UCSD-AML1 (cell line): Measurements from ENCODE around the gene HAL.

Experiments
- DNase-seq: peaks from one replicate; lab custom pipeline; 2025; ENCODE audit not compliant: unreplicated experiment; lab: John Stamatoyannopoulos, UW

Gene HAL

DNA sequence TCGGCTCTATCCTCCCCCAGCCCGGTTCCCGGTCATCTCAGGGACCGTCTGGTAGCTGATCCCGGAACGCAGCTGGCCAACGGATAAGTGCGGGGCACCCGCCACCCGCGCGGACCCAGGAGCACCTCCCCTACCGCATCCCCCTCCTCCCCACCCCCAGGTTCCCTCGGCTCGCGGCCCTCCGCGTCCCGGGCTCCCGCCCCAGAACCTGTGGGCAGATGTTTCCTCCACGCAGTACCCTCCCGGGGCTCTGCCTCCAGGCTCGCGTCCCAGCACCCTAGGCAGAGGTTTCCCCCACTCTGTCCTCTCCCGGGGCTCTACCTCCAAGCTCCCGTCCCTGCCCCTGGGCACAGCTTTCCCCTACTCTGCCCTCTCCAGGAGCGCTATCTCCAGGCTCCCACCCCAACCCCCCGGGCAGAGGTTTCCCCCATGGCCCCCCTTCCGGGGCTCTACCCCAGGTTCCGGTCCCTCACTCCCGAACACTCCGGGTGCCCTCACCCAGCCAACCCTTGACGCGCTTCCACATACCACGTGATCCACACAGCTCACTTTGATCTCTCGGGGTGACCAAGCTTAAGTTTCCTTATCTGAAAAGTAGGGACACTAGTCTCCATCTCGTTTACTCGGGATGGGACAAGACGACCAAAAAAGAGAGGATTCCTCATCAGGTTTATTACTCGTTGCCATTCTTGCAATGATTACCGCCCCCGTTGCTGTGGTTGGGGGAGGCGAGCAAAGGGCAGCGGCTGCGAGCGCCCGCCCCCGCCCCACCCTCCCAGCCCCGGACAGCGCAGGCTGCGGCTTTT is 53.4 kb downstream of the HAL start, which contains the start of gene CCDC38:
CCDC38 (minus strand) TSS at position 91 of the 806 bp plus-strand sequence. CDS start 6,105 bp downstream, outside the sequence.
- DNase-seq, result peak; percentile 38

DNA sequence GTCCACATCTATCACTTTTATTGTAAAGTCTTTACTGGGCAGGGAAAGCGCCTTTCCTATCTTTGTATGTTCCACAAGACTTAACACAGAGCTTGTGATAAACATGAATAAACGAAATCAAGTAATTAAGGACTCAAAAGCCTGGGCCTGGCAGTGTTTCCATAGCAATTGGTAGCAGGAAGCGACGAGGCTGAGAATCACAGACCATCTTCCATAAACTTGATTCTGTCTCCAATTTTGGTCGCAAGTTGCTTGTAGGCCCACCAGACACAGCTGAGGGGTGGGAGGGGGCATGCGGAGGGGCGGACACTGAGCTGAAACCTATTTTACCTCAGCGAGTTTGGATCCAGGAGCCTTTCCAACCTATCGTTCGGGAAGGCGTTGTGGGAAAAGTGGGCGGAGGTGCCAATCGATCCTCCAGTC is 54.0 kb downstream of the HAL start:
- no peak for DNase-seq

DNA sequence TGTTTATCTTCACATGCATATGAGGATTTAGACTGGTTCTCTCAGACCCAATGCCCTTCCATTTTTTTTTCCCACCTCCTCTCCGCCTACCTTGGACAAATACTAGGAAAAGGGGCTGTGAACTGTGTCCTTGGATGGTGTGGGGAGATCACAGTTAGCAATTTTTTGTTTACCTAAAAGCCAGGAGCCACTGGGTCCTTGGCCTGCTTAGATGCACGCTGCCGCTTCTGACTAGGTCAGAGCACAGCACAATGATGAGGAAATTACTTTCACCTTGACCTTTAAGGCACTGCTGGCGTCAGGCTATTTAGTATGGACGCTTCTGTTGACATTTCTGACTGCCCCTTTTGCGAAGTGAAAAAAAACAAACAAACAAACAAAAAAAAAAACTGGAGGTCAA is 55.6 kb downstream of the HAL start:
- DNase-seq, result no peak
